ENCODE results near the gene IL31RA.

Gene IL31RA

DNA sequence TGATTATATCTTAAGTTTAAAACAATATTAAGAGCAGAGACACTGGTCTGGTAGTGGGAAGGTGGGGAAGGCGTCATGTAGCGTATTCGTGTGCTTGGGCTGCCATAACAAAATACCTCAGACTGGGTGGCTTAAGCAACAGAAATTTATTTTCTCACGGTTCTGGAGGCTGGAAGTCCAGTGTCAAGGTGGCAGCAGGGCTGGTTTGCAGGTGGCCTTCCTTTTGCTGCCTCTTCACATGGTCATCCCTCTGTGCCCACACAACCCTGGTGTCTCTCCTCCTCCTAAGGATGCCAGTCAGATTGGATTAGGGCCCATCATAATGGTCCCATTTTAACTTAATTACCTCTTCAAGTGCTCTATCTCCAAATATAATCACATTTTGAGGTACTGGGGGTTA is 9.6 kb downstream of the IL31RA start:
- no peak for DNase-seq

DNA sequence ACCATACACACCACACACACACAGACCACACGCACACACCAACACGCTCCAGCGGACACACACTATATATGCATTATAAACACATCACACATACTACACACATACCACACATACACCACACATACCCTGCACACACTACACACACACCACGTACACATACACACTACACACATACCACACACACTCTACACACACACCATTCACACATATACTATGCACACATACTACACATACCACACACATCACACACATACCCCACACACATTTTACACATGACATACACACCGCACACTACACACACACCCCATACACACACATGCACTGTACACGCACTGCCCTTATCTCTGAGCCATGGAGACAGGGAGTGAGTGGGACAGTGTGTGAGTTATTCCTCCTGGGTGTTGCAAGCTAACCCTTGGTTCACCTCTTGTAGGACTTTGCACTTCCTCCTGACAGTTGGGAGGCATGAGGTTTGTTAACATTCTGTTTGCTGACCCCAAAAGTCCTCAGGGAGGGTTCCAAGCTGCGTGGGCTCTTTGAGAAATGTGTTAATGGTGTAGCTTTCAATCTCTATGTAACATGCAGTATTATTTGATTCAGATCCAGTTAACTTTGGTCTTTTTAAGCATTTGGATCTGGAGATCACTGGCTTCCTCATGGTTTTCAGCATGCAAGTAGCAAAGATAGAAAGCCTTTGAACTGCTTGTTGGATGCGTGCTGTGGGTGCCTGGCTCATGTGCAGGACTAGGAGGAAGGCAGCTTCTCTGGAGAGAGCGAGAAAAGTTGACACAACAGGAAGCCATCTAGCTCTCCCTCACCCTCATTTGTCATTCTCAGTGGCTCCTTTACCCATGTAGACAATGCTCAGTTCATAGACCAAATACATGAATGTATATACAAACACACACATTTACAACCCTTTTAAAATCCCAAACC is 13.7 kb downstream of the IL31RA start:
- no peak for DNase-seq

DNA sequence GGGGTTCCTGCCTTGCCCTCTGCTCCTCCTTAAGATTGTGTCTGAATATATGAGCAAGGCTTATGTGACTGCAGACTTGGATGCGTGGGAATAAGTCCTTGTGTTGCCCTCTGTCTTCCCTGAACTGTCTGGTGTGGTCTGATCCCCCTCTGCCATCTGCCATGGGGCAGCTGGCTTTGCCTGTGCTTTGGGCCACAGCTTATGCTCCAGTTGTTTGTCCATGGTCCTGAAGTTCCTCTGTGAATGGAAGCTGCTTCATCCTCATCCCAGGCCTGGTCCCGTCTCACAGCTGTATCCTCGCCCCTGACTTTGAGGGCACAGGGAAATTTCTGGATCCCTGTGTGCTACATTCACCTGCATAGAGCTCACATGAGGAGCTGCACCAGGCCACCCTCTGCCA is 14.7 kb downstream of the IL31RA start:
- DNase-seq, result no peak

DNA sequence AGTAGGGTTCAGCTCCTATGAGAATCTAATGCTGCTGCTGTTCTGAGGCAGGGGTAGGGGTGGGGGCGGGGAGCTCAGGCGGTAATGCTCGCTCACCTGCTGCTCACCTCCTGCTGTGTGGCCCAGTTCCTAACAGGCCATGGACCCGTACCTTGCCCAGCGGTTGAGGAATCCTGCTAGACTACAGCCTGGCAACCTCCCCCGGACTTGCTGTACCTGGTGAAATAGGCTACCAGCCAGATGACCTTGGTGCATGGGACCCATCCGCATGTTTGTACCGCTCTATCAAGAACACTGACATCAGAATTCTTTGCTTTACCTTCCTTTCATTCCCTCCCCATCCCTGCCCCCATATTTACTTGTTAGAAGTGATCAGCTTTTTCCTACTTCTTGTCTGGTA is 15.3 kb downstream of the IL31RA start:
- no peak for DNase-seq

DNA sequence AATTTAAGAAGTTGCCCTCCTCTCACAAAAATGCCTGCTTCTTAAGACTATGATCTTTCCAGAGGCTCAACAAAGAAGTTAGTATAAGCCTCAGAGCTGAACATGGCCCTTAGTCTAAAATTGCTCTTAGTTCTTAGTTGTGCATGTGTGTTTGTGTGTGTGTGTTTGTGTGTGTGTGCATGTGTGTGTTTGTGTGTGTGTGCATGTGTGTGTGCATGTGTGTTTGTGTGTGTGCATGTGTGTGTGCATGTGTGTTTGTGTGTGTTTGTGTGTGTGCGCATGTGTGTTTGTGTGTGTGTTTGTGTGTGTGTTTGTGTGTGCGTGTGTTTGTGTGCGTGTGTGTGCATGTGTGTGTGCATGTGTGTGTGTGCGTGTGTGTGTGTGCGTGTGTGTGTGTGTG is 15.8 kb downstream of the IL31RA start:
- no peak for DNase-seq

DNA sequence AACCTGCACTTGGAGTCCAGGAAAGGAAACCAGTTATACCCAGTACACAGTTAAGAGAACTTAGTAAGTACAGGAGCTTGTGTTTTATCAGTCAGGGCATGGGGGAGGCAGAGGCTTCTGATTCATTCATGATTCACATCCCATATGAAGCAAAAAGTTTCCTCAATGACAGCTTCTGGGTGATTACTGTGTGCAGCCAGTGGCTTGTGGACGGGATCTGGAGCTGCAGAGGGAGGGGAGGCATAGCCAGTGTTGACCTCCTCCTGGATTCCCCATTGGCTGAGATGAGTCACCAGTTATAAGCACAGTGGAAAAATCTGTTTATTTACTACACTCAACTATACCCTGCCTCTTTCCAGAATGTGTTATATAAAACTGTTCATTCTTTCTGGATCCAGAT is 17.7 kb downstream of the IL31RA start:
- DNase-seq, result no peak

DNA sequence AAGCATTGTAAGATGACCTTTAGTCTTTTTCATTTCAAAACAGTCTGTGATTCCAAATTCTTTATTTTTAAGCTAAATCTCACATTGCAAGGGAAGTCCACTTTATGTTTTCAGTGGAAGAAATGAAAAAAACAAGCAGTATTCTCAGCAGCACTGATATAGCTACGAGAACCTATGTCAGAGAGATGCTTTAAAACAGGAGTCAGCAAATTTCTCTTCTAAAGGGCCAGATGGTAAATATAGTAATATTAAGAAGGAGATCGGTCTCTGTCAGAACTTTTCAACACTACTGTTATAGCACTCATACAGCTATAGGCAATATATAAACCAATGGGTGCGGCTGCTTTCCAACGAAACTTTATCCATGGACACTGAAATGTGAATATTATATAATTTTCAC is 18.7 kb downstream of the IL31RA start:
- DNase-seq, result no peak

DNA sequence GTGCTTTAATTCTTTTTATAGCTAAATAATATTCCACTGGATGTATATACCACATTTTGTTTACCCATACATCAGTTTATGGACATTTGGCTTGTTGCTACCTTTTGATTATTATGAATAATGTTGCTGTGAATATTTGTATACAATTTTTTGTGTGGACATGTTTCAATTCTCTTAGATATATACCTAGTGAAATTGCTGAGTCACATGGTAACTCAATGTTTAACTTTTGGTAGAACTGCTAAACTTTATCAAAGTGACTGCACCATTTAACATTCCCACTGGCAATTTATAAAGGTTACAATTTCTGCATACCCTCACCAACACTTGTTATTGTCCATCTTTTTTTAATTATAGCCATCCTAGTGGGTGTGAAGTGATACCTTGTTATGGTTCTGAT is 22.1 kb downstream of the IL31RA start:
- no peak for DNase-seq

DNA sequence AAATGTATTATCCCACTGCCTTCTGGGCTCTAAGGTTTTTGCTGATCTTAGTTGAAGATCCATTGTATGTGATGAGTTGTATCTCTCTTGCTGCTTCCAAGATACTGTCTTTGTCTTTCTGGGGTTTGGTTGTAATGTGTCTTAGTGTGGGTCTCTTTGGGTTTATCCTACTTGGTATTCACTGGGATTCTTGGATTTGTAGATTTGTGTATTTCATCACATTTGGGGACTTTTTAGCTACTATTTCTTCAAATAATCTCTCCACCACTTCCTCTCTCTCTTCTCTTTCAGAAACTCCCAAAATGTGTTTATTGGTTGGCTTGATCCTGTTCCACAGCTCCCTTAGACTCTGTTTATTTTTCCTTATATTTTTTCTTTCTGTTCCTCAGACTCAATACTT is 26.5 kb downstream of the IL31RA start:
- DNase-seq, result no peak

DNA sequence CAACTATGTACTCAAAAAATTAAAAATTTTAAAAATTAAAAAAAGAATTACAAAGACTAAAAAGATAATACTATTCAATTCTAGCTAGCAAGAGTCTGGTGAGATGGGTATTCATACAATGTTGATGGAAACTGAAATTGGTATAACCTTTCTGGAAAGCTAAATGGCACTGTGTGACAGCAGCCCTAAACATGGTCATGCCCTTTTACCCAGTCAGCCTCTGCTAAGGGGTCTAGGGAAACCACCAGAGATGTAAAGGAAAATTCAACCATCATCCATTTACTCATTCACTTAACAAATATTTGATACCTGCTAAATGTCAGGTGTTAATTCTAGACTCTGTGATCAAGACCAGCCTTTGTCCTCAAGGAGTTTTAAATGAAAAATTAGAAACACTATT is 29.3 kb downstream of the IL31RA start:
- DNase-seq, result no peak

DNA sequence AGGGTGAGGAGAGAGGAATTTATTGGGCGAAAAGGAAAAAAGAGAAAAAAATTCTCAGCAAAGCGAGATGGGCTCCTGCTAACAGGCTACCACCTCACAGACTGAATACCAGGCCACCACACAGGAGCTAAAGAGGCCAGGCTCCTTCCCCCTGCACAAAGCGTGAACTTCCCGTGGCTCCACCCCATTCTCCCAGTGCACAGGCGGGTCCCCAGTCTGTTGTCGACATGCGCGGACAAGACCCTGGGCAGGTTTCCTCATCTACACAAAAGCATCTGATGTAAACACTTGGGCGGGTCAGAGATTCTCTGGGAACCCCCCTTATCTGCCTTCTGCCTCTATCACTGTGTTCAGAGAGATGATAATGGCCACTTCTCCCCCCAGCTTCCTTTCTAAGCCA is 34.2 kb downstream of the IL31RA start:
- no peak for DNase-seq

DNA sequence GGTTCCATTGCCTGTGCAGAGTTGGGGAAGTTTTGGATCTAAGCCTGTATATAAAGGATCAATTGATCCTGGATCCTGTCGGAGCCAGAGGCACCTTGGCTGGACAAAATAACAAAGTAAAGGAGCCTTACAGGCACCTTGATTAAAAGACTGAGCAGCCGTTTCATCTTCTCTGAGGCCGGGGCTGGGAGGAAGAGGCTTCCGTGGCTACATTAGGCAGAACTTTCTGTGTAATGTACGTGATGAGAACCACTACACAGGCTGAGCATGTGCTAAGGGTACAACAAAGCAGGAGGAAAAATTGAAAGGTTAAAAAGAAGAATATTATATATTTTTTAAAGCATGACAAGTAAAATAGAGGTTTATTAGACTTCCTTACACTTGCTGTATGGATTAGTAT is 37.0 kb downstream of the IL31RA start:
- no peak for DNase-seq

DNA sequence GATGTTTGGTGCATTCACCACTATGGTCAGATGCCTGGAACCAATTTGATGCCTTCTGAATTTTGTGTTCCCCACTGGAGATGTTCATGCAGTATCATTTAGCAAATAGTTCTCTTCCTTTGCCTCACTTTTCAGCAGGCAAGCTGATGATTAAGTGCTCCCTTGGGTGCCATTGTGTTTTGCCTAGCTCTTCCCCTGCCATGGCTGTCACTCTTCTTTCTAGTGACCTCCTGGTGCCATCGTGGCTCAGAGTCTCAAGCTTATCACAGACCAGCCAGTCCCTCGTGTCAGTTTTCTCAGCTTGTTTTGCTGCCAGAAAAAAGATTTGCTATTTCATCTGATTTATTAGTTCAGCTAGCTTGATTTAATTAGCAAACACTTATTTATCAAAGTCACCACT is 41.3 kb downstream of the IL31RA start:
- no peak for DNase-seq

DNA sequence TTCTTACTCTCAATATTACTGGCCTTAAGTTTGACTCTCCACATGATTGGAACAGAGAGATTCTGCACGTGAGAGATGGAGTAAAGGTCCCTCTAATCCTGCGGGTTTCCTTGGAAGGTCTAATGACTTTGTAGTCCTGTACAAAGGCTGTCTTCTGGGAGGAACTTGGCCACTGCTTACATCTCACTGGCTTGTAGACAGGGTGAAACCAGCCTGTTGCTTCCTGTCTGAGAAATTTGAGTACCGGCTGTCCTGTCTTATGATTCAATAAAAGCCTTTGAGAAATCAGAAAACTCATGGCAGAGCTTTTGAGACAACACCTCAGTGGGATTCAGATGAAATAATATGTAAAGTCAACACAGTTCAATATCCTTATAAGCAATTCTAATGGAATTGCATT is 43.0 kb downstream of the IL31RA start:
- DNase-seq, result no peak

DNA sequence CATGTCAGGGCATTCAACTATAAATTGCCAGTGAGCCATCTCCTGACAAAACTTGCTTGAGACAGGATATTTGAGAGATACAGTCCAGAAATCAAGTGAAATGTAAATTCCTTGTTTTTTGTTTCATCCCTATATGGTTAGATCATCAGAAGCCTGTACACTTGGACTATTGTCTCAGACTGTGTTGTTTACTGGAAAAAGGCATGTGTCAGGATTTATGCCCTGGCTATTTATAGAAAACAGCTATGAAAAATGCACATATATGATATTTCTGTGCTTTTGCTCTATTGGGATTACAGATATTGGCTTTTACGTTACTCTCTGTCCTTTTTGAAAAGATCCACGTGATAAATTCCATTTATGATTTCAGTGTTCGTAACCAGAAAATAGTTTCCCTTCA is 44.2 kb downstream of the IL31RA start:
- no peak for DNase-seq

DNA sequence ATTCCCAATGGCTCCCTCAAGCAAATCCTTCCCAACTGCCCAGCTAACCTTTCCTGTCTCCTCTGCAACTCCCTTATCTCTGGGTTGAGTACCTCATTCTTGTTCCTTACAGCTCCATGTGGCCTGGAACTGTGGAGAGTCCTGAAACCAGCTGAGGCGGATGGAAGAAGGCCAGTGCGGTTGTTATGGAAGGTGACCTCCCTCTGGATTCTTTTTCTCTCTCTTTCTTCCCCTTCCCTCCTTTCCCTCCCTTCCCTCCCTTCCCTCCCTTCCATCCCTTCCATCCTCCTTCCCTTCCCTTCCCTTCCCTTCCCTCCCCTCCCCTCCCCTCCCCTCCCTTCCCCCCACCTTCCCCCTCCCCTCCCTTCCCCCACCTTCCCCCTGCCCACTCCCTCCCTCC is 45.1 kb downstream of the IL31RA start:
- DNase-seq, result no peak

DNA sequence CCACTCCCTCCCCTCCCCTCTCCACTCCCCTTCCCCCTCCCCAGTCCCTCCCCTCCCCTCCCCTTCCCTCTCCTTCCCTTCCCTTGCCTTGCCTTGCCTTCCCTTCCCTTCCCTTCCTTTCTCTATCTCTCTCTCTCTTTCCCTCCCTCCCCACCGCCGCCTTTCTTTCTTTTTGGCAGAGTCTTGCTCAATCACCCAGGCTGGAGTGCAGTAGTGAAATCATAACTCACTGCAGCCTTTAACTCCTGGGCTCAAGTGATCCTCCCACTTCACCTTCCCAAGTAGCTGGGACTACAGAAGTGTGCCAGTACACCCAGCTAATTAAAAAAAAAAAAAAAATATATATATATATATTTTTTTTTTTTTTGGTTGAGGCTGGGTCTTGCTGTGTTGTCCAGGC is 45.5 kb downstream of the IL31RA start:
- no peak for DNase-seq

DNA sequence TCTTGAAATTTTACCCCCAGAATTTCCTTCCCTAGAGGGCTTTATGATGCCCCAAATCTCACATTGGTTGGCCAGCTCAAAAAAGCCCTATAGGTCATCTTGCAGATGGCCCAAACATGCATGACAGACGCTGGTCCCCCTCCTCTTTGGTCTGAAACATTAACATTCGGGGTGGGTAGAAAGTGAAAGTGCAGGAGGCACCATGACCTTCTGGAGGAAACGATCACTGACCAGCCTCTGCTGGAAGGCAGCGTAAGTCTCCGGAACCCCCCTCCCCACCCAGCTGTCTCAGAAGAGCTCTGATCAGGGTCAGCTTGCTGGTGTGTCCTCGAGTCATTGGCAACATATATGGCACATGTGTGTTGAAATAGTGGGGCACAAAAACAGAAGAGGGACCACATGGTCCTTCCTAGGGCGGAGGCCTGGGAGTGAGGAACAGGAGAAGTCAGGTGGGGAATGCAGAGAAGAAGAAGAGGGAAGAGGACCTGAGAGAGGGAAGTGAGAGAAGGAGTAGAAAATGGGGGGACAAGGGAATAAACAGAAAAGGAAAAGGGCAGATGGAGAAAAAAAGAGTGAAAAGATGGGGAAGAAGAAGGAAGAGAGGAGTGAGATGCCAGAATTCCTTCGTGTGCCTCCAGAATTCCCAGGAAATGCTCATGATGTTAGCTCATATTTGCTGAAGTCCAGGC is 46.2 kb downstream of the IL31RA start:
- DNase-seq, result no peak

DNA sequence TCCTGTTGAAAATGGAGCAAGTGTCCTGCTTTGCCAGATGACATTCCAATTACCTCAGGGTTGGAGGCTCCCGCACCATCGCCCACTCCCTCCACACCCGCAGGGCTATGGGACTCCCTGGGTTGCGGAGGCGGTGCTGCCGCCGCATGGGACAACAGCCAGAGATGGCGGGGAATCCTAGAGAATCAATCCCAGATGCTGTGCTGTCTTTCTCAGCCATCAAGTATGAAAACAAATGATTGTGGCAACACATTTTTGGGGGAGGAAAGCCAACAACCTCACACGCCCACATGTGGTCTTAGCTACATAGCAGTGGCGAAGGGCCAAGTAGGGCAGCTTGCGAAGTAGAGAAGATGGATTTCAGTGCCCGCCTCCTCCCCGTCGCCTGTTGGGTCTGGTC is 46.7 kb downstream of the IL31RA start:
- DNase-seq, result no peak

DNA sequence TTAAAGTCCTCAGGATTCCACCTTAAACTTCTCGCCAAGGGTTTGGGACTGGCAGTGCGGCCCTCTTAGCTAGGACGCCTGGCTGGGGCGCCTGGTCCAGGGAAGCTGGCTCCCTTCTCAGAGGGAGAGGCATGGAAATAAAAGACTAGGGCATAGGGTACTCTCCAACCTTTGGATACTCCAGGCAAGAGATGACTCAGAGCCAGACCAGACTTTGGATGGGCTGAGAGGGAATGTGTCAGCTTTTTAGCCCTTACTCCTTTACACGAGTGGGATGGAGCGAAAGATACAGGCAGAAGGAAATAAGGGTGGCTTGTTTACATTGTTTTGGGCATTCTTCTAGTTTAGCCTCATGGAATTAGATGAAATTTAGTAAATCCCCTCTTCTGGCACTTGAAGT is 48.2 kb downstream of the IL31RA start:
- DNase-seq, result no peak

DNA sequence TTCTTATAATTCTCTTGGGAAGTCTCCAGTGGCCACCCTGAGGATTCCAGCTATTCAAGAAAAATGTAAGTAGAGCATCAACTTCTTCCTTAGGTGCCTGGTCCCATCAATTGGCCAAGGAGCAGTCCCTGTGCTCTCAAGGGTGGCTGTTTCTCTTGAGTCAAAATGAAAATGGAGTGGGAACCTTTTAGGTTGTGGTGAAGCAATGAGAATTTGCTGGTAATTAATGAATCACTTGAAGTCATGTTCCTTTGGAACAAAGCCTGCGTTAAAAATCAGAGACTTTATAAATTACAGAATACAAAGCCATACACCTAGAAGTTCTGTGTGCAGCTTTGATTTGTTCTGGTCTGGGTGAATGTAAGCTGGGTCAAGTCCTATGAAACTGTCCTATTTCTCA is 48.9 kb downstream of the IL31RA start:
- DNase-seq, result no peak

DNA sequence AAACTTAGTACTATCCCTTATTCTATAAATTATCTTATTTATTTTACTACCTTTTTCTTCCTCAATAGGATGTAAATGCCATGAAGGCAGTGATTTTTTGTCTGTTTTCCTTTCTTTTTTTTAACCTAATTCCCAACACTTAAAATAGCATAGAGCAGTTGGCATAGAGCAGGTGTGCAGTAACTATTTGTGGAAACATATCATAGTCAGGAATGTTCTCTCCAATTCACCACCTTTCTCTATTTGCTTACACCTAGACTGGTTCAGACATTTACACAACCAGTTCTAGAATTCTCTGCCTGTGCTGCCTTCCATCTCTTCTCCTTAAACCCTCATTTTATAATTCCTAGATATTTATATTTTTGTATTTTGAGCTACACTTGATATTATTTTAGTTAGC is 49.6 kb downstream of the IL31RA start:
- no peak for DNase-seq

DNA sequence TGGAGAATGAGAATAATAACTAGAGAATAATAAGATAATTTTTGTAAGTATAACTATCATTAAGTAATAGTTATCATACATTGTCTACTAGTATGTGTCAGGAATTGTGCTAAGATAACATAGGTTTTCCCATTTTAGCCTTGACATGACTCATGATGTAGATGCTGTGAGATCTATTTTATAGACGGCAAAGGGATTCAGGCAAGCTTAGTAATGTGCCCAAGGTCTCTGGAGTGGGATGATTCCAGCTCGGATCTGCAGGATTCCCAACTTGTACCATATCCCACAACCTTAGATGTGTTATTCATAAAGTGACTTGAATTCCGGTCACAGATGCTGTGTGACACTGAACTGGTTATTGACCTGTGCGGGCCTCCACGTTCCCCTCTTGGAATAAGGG is 51.5 kb downstream of the IL31RA start:
- no peak for DNase-seq

DNA sequence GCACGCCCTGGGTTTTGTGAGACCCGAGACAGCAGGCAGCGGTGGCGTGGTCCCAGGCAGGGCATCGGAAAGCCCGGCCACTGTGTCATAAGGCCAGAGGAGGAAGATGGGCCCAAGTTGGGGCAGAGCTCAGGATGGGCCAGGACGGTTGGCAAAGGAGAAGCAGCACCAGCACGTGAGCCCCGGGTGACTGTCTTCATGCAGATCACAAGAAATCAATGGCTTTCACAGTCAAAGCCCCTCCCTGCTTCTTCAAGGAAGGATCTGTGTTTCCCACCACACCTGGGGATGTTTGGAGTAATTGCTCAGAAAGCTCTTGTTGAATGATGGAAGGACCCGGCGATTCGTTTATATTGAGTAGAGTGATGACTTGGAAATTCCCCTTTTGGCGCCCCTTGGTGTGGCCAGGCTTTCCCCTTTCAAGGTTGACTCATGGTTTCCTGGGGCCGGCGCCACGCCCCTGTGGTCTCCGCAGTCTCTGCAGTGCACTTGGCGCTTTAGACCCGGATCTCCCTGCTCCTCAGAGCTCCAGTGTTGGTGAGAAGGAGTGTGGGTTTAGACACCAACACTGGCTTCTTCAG is 52.1 kb downstream of the IL31RA start:
- peak; percentile 73 for DNase-seq
